HG02571 (cell line): ENCODE results near the gene SHISA3.

Source experiments
- ATAC-seq: cut with Tn5 transposase; IDR thresholded peaks from one replicate; pipeline ENCODE4 v1.9.1; 2021; ENCODE audit warnings: mild to moderate bottlenecking, moderate library complexity; ENCODE audit not compliant: unreplicated experiment

The SHISA3 gene

GRCh38 chr4:42391355-42391664 lies 6.0 kb upstream of the SHISA3 start:
- no peak for ATAC-seq

- ATAC-seq: no peak
These were observed 5.3 kb upstream of the SHISA3 start for GRCh38 chr4:42391981-42392380.

GRCh38 chr4:42392436-42392835 lies 4.9 kb upstream of the SHISA3 start:
- ATAC-seq: no peak

- ATAC-seq: no peak
These were observed 1.7 kb upstream of the SHISA3 start for GRCh38 chr4:42395595-42395994.

GRCh38 chr4:42396361-42396751 lies 932 bp upstream of the SHISA3 start:
- ATAC-seq: no peak

GRCh38 chr4:42397635-42398170 lies 415 bp downstream of the SHISA3 start:
- ATAC-seq: peak; percentile 37

GRCh38 chr4:42398171-42398870 lies 1.0 kb downstream of the SHISA3 start:
- ATAC-seq: peak; percentile 34

GRCh38 chr4:42398871-42399331 lies 1.6 kb downstream of the SHISA3 start:
- no peak for ATAC-seq

GRCh38 chr4:42399393-42399792 lies 2.1 kb downstream of the SHISA3 start:
- ATAC-seq: no peak

- no peak for ATAC-seq
These were observed 3.9 kb downstream of the SHISA3 start for GRCh38 chr4:42401171-42401570.

GRCh38 chr4:42404001-42404400 lies 6.7 kb downstream of the SHISA3 start:
- ATAC-seq: no peak

GRCh38 chr4:42410446-42410845 lies 13.2 kb downstream of the SHISA3 start:
- no peak for ATAC-seq

GRCh38 chr4:42411803-42412202 lies 14.5 kb downstream of the SHISA3 start:
- no peak for ATAC-seq

- ATAC-seq: no peak
These were observed 15.0 kb downstream of the SHISA3 start for GRCh38 chr4:42412251-42412650.

GRCh38 chr4:42415281-42415680 lies 18.0 kb downstream of the SHISA3 start:
- no peak for ATAC-seq

GRCh38 chr4:42416017-42416416 lies 18.7 kb downstream of the SHISA3 start:
- no peak for ATAC-seq

- no peak for ATAC-seq
These were observed 20.3 kb downstream of the SHISA3 start for GRCh38 chr4:42417550-42417949.

- no peak for ATAC-seq
These were observed 22.9 kb downstream of the SHISA3 start for GRCh38 chr4:42420140-42420539.

- ATAC-seq: no peak
These were observed 28.1 kb downstream of the SHISA3 start for GRCh38 chr4:42425146-42426065.

- ATAC-seq: no peak
These were observed 30.7 kb downstream of the SHISA3 start for GRCh38 chr4:42428036-42428435.

- no peak for ATAC-seq
These were observed 39.8 kb downstream of the SHISA3 start for GRCh38 chr4:42436928-42437565.
